HepG2 (cell line): ENCODE measurements around the gene POLD3. TPM values are rescaled to one million over a fixed set of nuclear protein-coding genes. Genes with fewer than 3 reads are reported as not detected.

Experiments
- ATAC-seq: fragments of 200-7000 bp; cut with Tn5 transposase; 3 replicates; pipeline ENCODE4 v1.9.1; 2020; ENCODE audit warnings: mild to moderate bottlenecking, moderate library complexity
- BruUV-seq: library from RNA; stranded (reverse); fragments of 400-500 nt; replicated peaks from 2 replicates; lab custom pipeline; 2021; lab: Mats Ljungman, UMichigan
- CTCF ChIA-PET: fragments of 300-600 bp; formaldehyde crosslinking; extraction: SDS; loops from one replicate; lab custom pipeline; 2021; ENCODE audit warnings: low total read pairs, inconsistent platforms, low intra/inter-chr PET ratio; lab: Yijun Ruan, JAX
- POLR2A ChIA-PET: fragments of 350-600 bp; sonication (Branson Sonifier 250); formaldehyde crosslinking; loops from one replicate; lab custom pipeline; 2020; ENCODE audit warnings: antibody characterized with exemption, inconsistent platforms; lab: Yijun Ruan, JAX
- DNase-seq: peaks from one replicate; pipeline ENCODE4 v3.0.0-alpha.2; 2015; ENCODE audit warnings: low spot score
- FAIRE-seq: peaks from 3 replicates; lab custom pipeline; 2011; peaks lifted over from hg19 to GRCh38; lab: Jason Lieb, UNC
- H2AFZ ChIP-seq: one replicate; pipeline ENCODE4 v1.6.1; 2011; ENCODE audit warnings: low read length, inconsistent platforms
- H3K27ac ChIP-seq: fragments of 300-600 bp; 3 replicates; pipeline ENCODE4 v1.8.0; 2011; ENCODE audit warnings: mixed run types, mild to moderate bottlenecking, mixed read lengths, low read length, inconsistent platforms; ENCODE audit not compliant: insufficient read depth; ENCODE audit errors: extremely low read length
- H3K27me3 ChIP-seq, 2 experiments: fragments of 200-600 bp in 1 of 2; 2 replicates in 1 of 2; 3 replicates in 1 of 2; pipeline versions ENCODE4 v1.6.0 to v1.8.0; 2011; ENCODE audit warnings: low read length in 2 of 2, mild to moderate bottlenecking in 2 of 2, moderate library complexity in 2 of 2, inconsistent platforms in 1 of 2; ENCODE audit not compliant: insufficient read depth in 2 of 2, control insufficient read depth in 1 of 2
- H3K36me3 ChIP-seq, 2 experiments: fragments of 200-600 bp in 1 of 2; replicated peaks in 1 of 2; 2 replicates in 1 of 2; 3 replicates in 1 of 2; pipeline versions ENCODE4 v1.5.1 to v1.8.0; 2011; ENCODE audit warnings: low read length in 2 of 2, inconsistent platforms in 1 of 2; ENCODE audit not compliant: insufficient read depth in 2 of 2, control insufficient read depth in 1 of 2
- H3K4me1 ChIP-seq: 2 replicates; pipeline ENCODE4 v1.5.1; 2012; ENCODE audit warnings: low read length, inconsistent platforms; ENCODE audit not compliant: insufficient read depth
- H3K4me2 ChIP-seq: 2 replicates; pipeline ENCODE4 v1.6.0; 2011; ENCODE audit warnings: low read depth, low read length, inconsistent platforms
- H3K4me3 ChIP-seq, 3 experiments: fragments of 200-600 bp in 1 of 3; sonication (generic), shearing (Covaris generic) in 1 of 3; replicated peaks in 1 of 3; 2 replicates each; pipeline ENCODE4 v1.5.1; 2011 to 2016; ENCODE audit warnings: low read length in 3 of 3, inconsistent platforms in 2 of 3, low read depth in 2 of 3, mild to moderate bottlenecking in 2 of 3, control low read depth in 1 of 3, mixed read lengths in 1 of 3; ENCODE audit not compliant: insufficient read depth in 1 of 3
- H3K79me2 ChIP-seq: one replicate; pipeline ENCODE4 v1.6.1; 2011; ENCODE audit warnings: low read length, inconsistent platforms; ENCODE audit not compliant: insufficient read depth
- H3K9ac ChIP-seq: 2 replicates; pipeline ENCODE4 v1.6.0; 2011; ENCODE audit warnings: mild to moderate bottlenecking, low read depth, low read length, inconsistent platforms; ENCODE audit not compliant: insufficient read depth
- H3K9me3 ChIP-seq: 2 replicates; pipeline ENCODE4 v1.5.1; 2012; ENCODE audit warnings: mild to moderate bottlenecking, low read length
- H4K20me1 ChIP-seq: 2 replicates; pipeline ENCODE4 v1.6.0; 2011; ENCODE audit warnings: inconsistent platforms, mild to moderate bottlenecking, low read length, moderate library complexity; ENCODE audit not compliant: insufficient read depth
- ADNP ChIP-seq: sonication (generic); formaldehyde crosslinking; IDR thresholded peaks from 2 replicates; pipeline ENCODE4 v1.4.0; 2020; ENCODE audit warnings: missing genetic modification reagents
- DPF2 ChIP-seq: sonication (generic); formaldehyde crosslinking; IDR thresholded peaks from 2 replicates; pipeline ENCODE4 v1.4.0; 2020; ENCODE audit warnings: mild to moderate bottlenecking, low read depth, missing genetic modification reagents, borderline replicate concordance
- IRF2 ChIP-seq: IDR thresholded peaks from 2 replicates; pipeline ENCODE4 v1.6.1; 2018; ENCODE audit warnings: missing genetic modification reagents, missing compliant biosample characterization
- PCBP2 ChIP-seq: fragments of 200-400 bp; formaldehyde crosslinking; optimal IDR thresholded peaks from 2 replicates; pipeline ENCODE3; 2018; ENCODE audit warnings: low read length, low read depth; ENCODE audit not compliant: poor library complexity, severe bottlenecking
- RCOR2 ChIP-seq: IDR thresholded peaks from 2 replicates; pipeline ENCODE4 v1.6.1; 2016; ENCODE audit warnings: missing biosample characterization, missing genetic modification reagents
- RELA ChIP-seq: sonication (generic); formaldehyde crosslinking; IDR thresholded peaks from 2 replicates; pipeline ENCODE4 v1.4.0; 2020; ENCODE audit warnings: missing genetic modification reagents
- SCMH1 ChIP-seq: sonication (generic); formaldehyde crosslinking; IDR thresholded peaks from 2 replicates; pipeline ENCODE4 v1.9.0; 2021; ENCODE audit warnings: missing genetic modification reagents, mild to moderate bottlenecking, borderline replicate concordance
- XBP1 ChIP-seq: sonication (generic); formaldehyde crosslinking; IDR thresholded peaks from 2 replicates; pipeline ENCODE4 v1.5.0; 2020; ENCODE audit warnings: missing genetic modification reagents
- ZNF253 ChIP-seq: sonication (generic); formaldehyde crosslinking; IDR thresholded peaks from 2 replicates; pipeline ENCODE4 v1.8.0; 2022; ENCODE audit warnings: mild to moderate bottlenecking, missing genetic modification reagents, borderline replicate concordance
- ZNF543 ChIP-seq: sonication (generic); formaldehyde crosslinking; IDR thresholded peaks from 2 replicates; pipeline ENCODE4 v1.4.0; 2020; ENCODE audit warnings: mild to moderate bottlenecking, missing genetic modification reagents
- ZNF674 ChIP-seq: sonication (generic); formaldehyde crosslinking; IDR thresholded peaks from 2 replicates; pipeline ENCODE4 v1.5.0; 2020; ENCODE audit warnings: low read depth, mild to moderate bottlenecking, missing genetic modification reagents
- ZNF7 ChIP-seq: IDR thresholded peaks from 2 replicates; pipeline ENCODE4 v1.6.1; 2016; ENCODE audit warnings: missing biosample characterization, missing genetic modification reagents
- WGBS: methylation state at CpG from one replicate; pipeline ENCODE4 v1.1.6; 2017; ENCODE audit warnings: low lambda C conversion rate; 5-methylcytosine and 5-hydroxymethylcytosine counted together
- in situ Hi-C: cut with HindIII; loops from 2 replicates; pipeline ENCODE4 v1.10.0; 2017; ENCODE audit warnings: low pct_unique_long_range_greater_than_20kb; ENCODE audit not compliant: extremely low pct_ligation_motif_present
- intact Hi-C: fragments of 100-400 bp; cut with micrococcal nuclease; formaldehyde crosslinking; loops from one replicate; pipeline ENCODE4 v1.10.0; 2022; ENCODE audit not compliant: unreplicated experiment
- polyA plus RNA-seq, 8 experiments: library from polyadenylated mRNA; depleted of rRNA in 3 of 8; stranded (reverse) in 7 of 8; unstranded in 1 of 8; fragments of >200 nt; fragmentation: Illumina TruSeq in 4 of 8; extraction: Trizol in 4 of 8; gene quantifications; 2 replicates each; pipeline versions ENCODE4 v1.2.1 to v1.2.3, GENCODE V29; 2011 to 2016; ENCODE audit warnings: low read depth in 4 of 8, missing spikeins in 1 of 8, mixed read lengths in 1 of 8; ENCODE audit not compliant: insufficient read depth in 1 of 8
- total RNA-seq, 5 experiments: library from RNA; depleted of rRNA; stranded (reverse); fragments of >200 nt; fragmentation: Illumina TruSeq; extraction: Trizol; gene quantifications; 2 replicates each; pipeline ENCODE4 v1.2.3, GENCODE V29; 2016; ENCODE audit warnings: low read depth in 1 of 5
- TF ChIP-seq, protein P1 (sequence below): sonication (generic); formaldehyde crosslinking; IDR thresholded peaks from 2 replicates; pipeline ENCODE4 v1.4.0; 2020; ENCODE audit warnings: missing genetic modification reagents
- TF ChIP-seq, protein P2 (sequence below): sonication (generic); formaldehyde crosslinking; IDR thresholded peaks from 2 replicates; pipeline ENCODE4 v1.8.0; 2022; ENCODE audit warnings: missing genetic modification reagents, low read depth, mild to moderate bottlenecking, borderline replicate concordance
- TF ChIP-seq, protein P3 (sequence below): IDR thresholded peaks from 2 replicates; pipeline ENCODE4 v1.6.1; 2016; ENCODE audit warnings: missing biosample characterization, missing genetic modification reagents, low read depth

Gene POLD3
- total and polyA plus RNA-seq, 2 of the 13 experiments (the other 11 are each of a cell fraction or from before 2014, with no cell fraction given): 6.3 to 18.9 TPM

DNA sequence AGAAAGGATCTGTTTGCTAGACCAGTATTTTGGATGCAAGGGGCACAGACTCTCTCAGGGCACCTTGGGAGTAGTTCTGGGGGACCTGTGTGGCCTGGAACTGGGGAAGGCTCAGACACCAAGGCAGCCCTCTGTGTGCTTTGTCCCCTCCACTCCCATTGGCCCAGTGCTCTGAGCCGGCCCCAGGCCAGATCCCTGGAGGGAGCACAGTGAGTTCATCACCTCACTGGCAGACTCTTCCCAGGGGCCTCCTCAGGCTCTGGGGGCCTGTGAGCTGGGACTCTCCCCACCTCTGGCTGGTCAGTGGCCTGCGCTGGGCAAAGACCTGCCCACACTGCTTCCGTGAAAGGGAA lies 87.1 kb downstream of the POLD3 start (continued):
- TF ChIP-seq, protein P1, sequence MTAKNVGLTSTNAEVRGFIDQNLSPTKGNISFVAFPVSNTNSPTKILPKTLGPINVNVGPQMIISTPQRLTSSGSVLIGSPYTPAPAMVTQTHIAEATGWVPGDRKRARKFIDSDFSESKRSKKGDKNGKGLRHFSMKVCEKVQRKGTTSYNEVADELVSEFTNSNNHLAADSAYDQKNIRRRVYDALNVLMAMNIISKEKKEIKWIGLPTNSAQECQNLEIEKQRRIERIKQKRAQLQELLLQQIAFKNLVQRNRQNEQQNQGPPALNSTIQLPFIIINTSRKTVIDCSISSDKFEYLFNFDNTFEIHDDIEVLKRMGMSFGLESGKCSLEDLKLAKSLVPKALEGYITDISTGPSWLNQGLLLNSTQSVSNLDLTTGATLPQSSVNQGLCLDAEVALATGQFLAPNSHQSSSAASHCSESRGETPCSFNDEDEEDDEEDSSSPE (CRISPR knock-in tag): no peak
- TF ChIP-seq IRF2: no peak
- TF ChIP-seq XBP1 (CRISPR knock-in tag): no peak
- no peak for TF ChIP-seq PCBP2
- TF ChIP-seq, protein P2, sequence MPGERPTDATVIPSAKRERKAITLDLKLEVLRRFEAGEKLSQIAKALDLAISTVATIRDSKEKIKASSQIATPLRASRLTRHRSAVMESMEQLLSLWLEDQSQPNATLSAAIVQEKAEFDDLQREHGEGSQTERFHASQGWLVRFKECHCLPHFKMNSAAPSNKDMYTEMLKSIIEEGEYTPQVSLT: no peak
- TF ChIP-seq ZNF543: no peak
- TF ChIP-seq RCOR2: no peak
- TF ChIP-seq ZNF7 (CRISPR knock-in tag): no peak

DNA sequence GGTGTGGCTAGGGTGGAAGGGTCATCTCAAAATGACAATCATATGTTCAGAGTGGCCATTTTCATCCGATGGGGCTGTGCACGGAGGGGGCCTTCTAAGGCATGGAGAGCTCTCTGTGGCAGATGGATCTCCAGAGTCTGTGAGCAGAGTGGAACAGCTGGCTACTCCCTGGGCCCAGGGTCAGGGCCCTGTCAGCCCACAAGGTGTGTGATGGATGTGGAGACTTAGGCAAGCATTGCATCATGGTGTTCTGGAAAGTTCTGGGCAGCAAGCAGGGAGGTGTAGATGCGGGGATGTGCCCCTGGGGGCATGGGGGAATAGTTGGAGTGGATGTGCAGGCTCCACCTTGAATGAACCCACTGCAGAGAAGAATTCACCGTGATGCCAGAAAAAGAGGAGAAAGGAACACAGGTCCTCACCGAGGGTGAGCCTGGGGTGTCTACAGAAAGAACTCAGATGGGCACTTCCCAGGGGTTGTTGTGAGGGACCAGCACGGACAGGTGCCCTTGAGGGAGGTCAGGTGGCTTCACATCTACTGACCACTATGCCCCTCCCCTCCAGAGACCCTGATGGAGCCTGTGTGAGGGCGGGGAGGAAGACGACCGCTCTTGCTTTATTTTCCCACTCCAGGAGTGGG lies 87.8 kb downstream of the POLD3 start:
- POLR2A ChIA-PET: interaction anchor here (1.1 kb wide), 1 partner anchor 9 kb away, joined by 3 read pairs; no protein-coding TSS in a partner anchor
- CTCF ChIA-PET: no interaction called here
- TF ChIP-seq ADNP (CRISPR knock-in tag): no peak
- TF ChIP-seq SCMH1: no peak
- TF ChIP-seq ZNF253 (CRISPR knock-in tag): no peak
- no peak for TF ChIP-seq ZNF674
- TF ChIP-seq, protein P3, sequence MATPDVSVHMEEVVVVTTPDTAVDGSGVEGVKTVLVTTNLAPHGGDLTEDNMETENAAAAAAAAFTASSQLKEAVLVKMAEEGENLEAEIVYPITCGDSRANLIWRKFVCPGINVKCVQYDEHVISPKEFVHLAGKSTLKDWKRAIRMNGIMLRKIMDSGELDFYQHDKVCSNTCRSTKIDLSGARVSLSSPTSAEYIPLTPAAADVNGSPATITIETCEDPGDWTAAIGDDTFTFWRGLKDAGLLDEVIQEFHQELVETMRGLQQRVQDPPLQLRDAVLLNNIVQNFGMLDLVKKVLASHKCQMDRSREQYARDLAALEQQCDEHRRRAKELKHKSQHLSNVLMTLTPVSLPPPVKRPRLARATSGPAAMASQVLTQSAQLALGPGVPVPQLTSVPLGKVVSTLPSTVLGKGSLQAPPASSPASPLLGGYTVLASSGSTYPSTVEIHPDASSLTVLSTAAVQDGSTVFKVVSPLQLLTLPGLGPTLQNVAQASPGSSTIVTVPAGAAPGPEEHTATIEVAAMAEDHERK (CRISPR knock-in tag): no peak
- TF ChIP-seq RELA: no peak
- TF ChIP-seq DPF2 (CRISPR knock-in tag): no peak

More for the DNA sequence above, 87.8 kb downstream of the POLD3 start:
- H4K20me1 ChIP-seq: no peaks in the 10 kb centered on the region
- H3K9ac ChIP-seq: no peak overlapping the region
- H3K27ac ChIP-seq: no peak overlapping the region
- H3K4me1 ChIP-seq: no peaks in the 10 kb centered on the region
- no peak overlapping the region for H2AFZ ChIP-seq
- DNase-seq: no peak
- H3K9me3 ChIP-seq: no peaks in the 10 kb centered on the region
- H3K4me2 ChIP-seq: no peak overlapping the region
- no peak for ATAC-seq
- intact Hi-C loops (no loop called here), in situ Hi-C loops (no loop called here)
- H3K36me3 ChIP-seq: no peaks in the 10 kb centered on the region
- H3K4me3 ChIP-seq: no peak overlapping the region
- no peaks in the 10 kb centered on the region for H3K79me2 ChIP-seq
- WGBS: 36% methylated on average over 9 of the region's 9 CpGs
- BruUV-seq: no TSS peak
- no peak for FAIRE-seq
- H3K27me3 ChIP-seq: peaks cover 0 to 1% of the 10 kb centered on the region in 2 experiments; a peak in 2 of 5 replicates
